K562 (cell line): ENCODE results near the gene HGS. TPM values are rescaled to one million over a fixed set of nuclear protein-coding genes. Genes with fewer than 3 reads are reported as not detected.
A peak's percentile ranks its signal among the peaks of the same experiment; 100 is the strongest.

Source experiments
- ATF1 ChIP-seq, 2 experiments: fragments of 450-650 bp in 1 of 2; IDR thresholded peaks; 2 replicates each; pipeline ENCODE4 v1.6.1; 2016; ENCODE audit warnings: missing compliant biosample characterization in 1 of 2, missing genetic modification characterization in 1 of 2
- BACH1 ChIP-seq: fragments of 200-800 bp; sonication (Bioruptor generic); IDR thresholded peaks from 2 replicates; pipeline ENCODE4 v1.6.1; 2016; ENCODE audit warnings: missing genetic modification characterization, missing compliant biosample characterization
- DNMT1 ChIP-seq: fragments of 450-650 bp; IDR thresholded peaks from 2 replicates; pipeline ENCODE4 v1.6.1; 2016; ENCODE audit warnings: antibody characterized with exemption, mild to moderate bottlenecking
- ETS1 ChIP-seq: conservative IDR thresholded peaks from 2 replicates; pipeline ENCODE4 v1.6.1; 2011; ENCODE audit warnings: low read depth, mild to moderate bottlenecking, low read length; ENCODE audit not compliant: control insufficient read depth
- GATAD2A ChIP-seq: fragments of 450-650 bp; IDR thresholded peaks from 2 replicates; pipeline ENCODE4 v1.6.1; 2017
- MED1 ChIP-seq: sonication (generic); formaldehyde crosslinking; IDR thresholded peaks from 2 replicates; pipeline ENCODE4 v1.8.1; 2023; ENCODE audit warnings: missing genetic modification reagents, borderline replicate concordance
- PRDM10 ChIP-seq: fragments of 450-650 bp; IDR thresholded peaks from 2 replicates; pipeline ENCODE4 v1.6.1; 2018; ENCODE audit not compliant: partially characterized antibody
- RBM17 ChIP-seq: fragments of 200-400 bp; formaldehyde crosslinking; IDR thresholded peaks from 2 replicates; pipeline ENCODE4 v1.6.1; 2017; ENCODE audit warnings: low read depth, mild to moderate bottlenecking, low read length, borderline replicate concordance
- SMARCE1 ChIP-seq: fragments of 450-650 bp; IDR thresholded peaks from 2 replicates; pipeline ENCODE4 v1.7.1; 2016; ENCODE audit warnings: mild to moderate bottlenecking
- THAP12 ChIP-seq: fragments of 250-450 bp; sonication (Bioruptor Pico); IDR thresholded peaks from 2 replicates; pipeline ENCODE4 v1.9.0; 2021; ENCODE audit warnings: mild to moderate bottlenecking, inconsistent platforms
- VEZF1 ChIP-seq: fragments of 200-800 bp; sonication (Bioruptor generic); IDR thresholded peaks from 2 replicates; pipeline ENCODE4 v1.6.1; 2017; ENCODE audit warnings: missing genetic modification characterization, missing compliant biosample characterization
- YY1 ChIP-seq, 3 experiments: IDR thresholded peaks; 2 replicates each; pipeline ENCODE4 v1.6.1; 2011; ENCODE audit warnings: low read length in 2 of 3, mild to moderate bottlenecking in 2 of 3, moderate library complexity in 2 of 3, borderline replicate concordance in 1 of 3, control low read depth in 1 of 3, low read depth in 1 of 3; ENCODE audit not compliant: insufficient read depth in 3 of 3, insufficient replicate concordance in 2 of 3, control insufficient read depth in 1 of 3, insufficient read length in 1 of 3; ENCODE audit errors: extremely low read depth in 1 of 3
- ZBED1 ChIP-seq: IDR thresholded peaks from 2 replicates; pipeline ENCODE4 v1.6.1; 2014
- ZBTB26 ChIP-seq: fragments of 450-650 bp; formaldehyde crosslinking; IDR thresholded peaks from 2 replicates; pipeline ENCODE4 v1.4.0; 2022; ENCODE audit warnings: missing genetic modification characterization
- ZNF197 ChIP-seq: fragments of 200-800 bp; sonication (Bioruptor generic); IDR thresholded peaks from 2 replicates; pipeline ENCODE4 v1.6.1; 2016; ENCODE audit warnings: low read depth, missing genetic modification characterization, missing compliant biosample characterization
- ZNF224 ChIP-seq: sonication (generic); formaldehyde crosslinking; IDR thresholded peaks from 2 replicates; pipeline ENCODE4 v1.8.0; 2022; ENCODE audit warnings: mild to moderate bottlenecking, missing genetic modification reagents
- ZNF282 ChIP-seq: sonication (generic); formaldehyde crosslinking; IDR thresholded peaks from 2 replicates; pipeline ENCODE4 v1.8.1; 2023; ENCODE audit warnings: missing genetic modification reagents
- polyA plus RNA-seq, 8 experiments: library from polyadenylated mRNA; depleted of rRNA in 4 of 8; stranded (reverse) in 5 of 8; unstranded in 3 of 8; fragments of >200 nt; fragmentation: Nextera tagmentation in 2 of 8; fragmentation: Illumina TruSeq in 1 of 8; extraction: Ambion mirVana in 2 of 8; extraction: Trizol in 1 of 8; gene quantifications; 2 replicates each; pipeline versions ENCODE4 v1.2.1 to v1.2.3, GENCODE V29; 2011 to 2014; ENCODE audit warnings: inconsistent platforms in 1 of 8, missing spikeins in 1 of 8
- total RNA-seq, 7 experiments: library from RNA; depleted of rRNA in 6 of 7; stranded (reverse); fragments of >200 nt in 6 of 7; fragmentation: Illumina TruSeq in 2 of 7; extraction: Trizol in 2 of 7; gene quantifications; 2 replicates each; pipeline versions ENCODE4 v1.2.1 to v1.2.3, GENCODE V29; 2011 to 2021; ENCODE audit warnings: low replicate concordance in 1 of 7

Gene HGS
- total and polyA plus RNA-seq, 9 of the 15 experiments (the other 6 are each of a cell fraction or from before 2014, with no cell fraction given) = 3.9 to 176 (median 77.1) TPM

GRCh38 chr17:81711814-81712467 is 28.1 kb downstream of the HGS start, which contains the start of gene SLC25A10 (continued):
- TF ChIP-seq YY1 (IDR thresholded peaks at IDR 0.05; ENCODE audit: borderline replicate concordance in 1 of 3, control insufficient read depth in 1 of 3, extremely low read depth in 1 of 3, insufficient read depth in 3 of 3, insufficient read length in 1 of 3, insufficient replicate concordance in 2 of 3, low read depth in 1 of 3, low read length in 2 of 3) (peak in 1 of 3 experiments; percentile 6), ZNF197 (CRISPR knock-in tag) (no peak), ZNF224 (CRISPR knock-in tag) (0 out of 2 replicates have a peak, but pooled peaks have one; percentile 44), ATF1 (CRISPR knock-in tag; IDR thresholded peaks at IDR 0.05) (no peak), ATF1 (tag; IDR thresholded peaks at IDR 0.05) (peak; percentile 56; the same call in 1 of the 2 replicates), SMARCE1 (no peak), VEZF1 (CRISPR knock-in tag) (peak; percentile 49), BACH1 (tag) (no peak), THAP12 (CRISPR knock-in tag) (no peak), RBM17 (no peak), ZBED1 (no peak), ZBTB26 (no peak), GATAD2A (no peak), MED1 (no peak; the same call in 1 of the 2 replicates), ETS1 (peak; percentile 72; the same call in 1 of the 2 replicates), DNMT1 (0 out of 2 replicates have a peak, but pooled peaks have one; percentile 2), ZNF282 (CRISPR knock-in tag) (peak; percentile 47; the same call in 1 of the 2 replicates), PRDM10 (no peak)
